ENCODE measurements around the gene RTTN. TPM values are rescaled to one million over a fixed set of nuclear protein-coding genes. Genes with fewer than 3 reads are reported as not detected.

Gene RTTN
- total and polyA plus RNA-seq, 2 of the 4 experiments (the other 2 are of a cell fraction), result 5.8 to 19.9 TPM

GRCh38 chr18:70082430-70082829 is 123.1 kb downstream of the RTTN start:
- intact Hi-C loops (cut with micrococcal nuclease) (loop anchor here (10.0 kb wide), 1 partner anchor 588 kb away; no protein-coding TSS in a partner anchor), in situ Hi-C loops (cut with MboI; ENCODE audit: low sequenced_read_pairs) (no loop called here), dilution Hi-C loops (cut with HindIII; ENCODE audit: low sequenced_read_pairs, unreplicated experiment) (no loop called here)
- H3K9me1 ChIP-seq (ENCODE audit: insufficient read depth, low read length), result no peaks in the 10 kb centered on the region
- no peak overlapping the region for H3K4me3 ChIP-seq (ENCODE audit: insufficient read depth, low read depth, low read length)
- ChIA-PET CTCF (no interaction called here), POLR2A (ENCODE audit: unreplicated experiment) (no interaction called here)
- ATAC-seq (ENCODE audit: low read depth), result no peak
- no peak overlapping the region for H3K27ac ChIP-seq (ENCODE audit: insufficient read depth, low read length)
- WGBS, 2 experiments (ENCODE audit: extremely low coverage in 2 of 2, insufficient read length in 1 of 2), result no CpG with 5 or more reads among the region's 2 CpGs
- H2AK9ac ChIP-seq (replicated peaks; ENCODE audit: low read depth, low read length, poor library complexity), result no peak overlapping the region
- no peak overlapping the region for H3K9ac ChIP-seq (ENCODE audit: low read depth, low read length)
- H3K14ac ChIP-seq (replicated peaks; ENCODE audit: low read depth, low read length), result no peak overlapping the region
- no TSS peak for BruUV-seq (replicated peaks)
- no peak for DNase-seq
- H4K5ac ChIP-seq (ENCODE audit: low read depth, low read length), result no peak overlapping the region
- no peaks in the 10 kb centered on the region for H4K20me1 ChIP-seq (ENCODE audit: insufficient read depth, low read length)
- H3K9me3 ChIP-seq (ENCODE audit: control insufficient read depth, insufficient read depth, low read length), result no peaks in the 10 kb centered on the region
- H4K91ac ChIP-seq (ENCODE audit: insufficient read depth, low read depth, low read length), result no peak overlapping the region
- H3K23ac ChIP-seq (ENCODE audit: low read depth, low read length), result no peak overlapping the region
- H3K79me1 ChIP-seq (ENCODE audit: low read depth in 1 of 2, low read length in 2 of 2), result no peaks in the 10 kb centered on the region; a peak in 1 of 4 replicates
- no peaks in the 10 kb centered on the region for H3K36me3 ChIP-seq (ENCODE audit: control insufficient read depth, insufficient read depth, low read length)
- H3K56ac ChIP-seq (ENCODE audit: extremely low read depth, insufficient read depth, low read length), result no peak overlapping the region
- no peak overlapping the region for H3K4ac ChIP-seq (ENCODE audit: low read depth, low read length)
- H2BK20ac ChIP-seq (ENCODE audit: low read depth, low read length), result no peak overlapping the region
- no peak overlapping the region for H4K8ac ChIP-seq (ENCODE audit: low read depth in 2 of 2, low read length in 2 of 2)
- H2BK5ac ChIP-seq (ENCODE audit: low read depth, low read length, poor library complexity, severe bottlenecking), result no peak overlapping the region
- no peaks in the 10 kb centered on the region for H3K27me3 ChIP-seq (ENCODE audit: control insufficient read depth, insufficient read depth, low read length)
- no peak overlapping the region for H2AK5ac ChIP-seq (ENCODE audit: low read depth, low read length)
- H2BK120ac ChIP-seq (ENCODE audit: low read depth, low read length), result no peak overlapping the region
- H2AFZ ChIP-seq (replicated peaks; ENCODE audit: low read length, poor library complexity), result no peak overlapping the region
- no peak overlapping the region for H2BK15ac ChIP-seq (ENCODE audit: low read depth, low read length)
- H3K4me2 ChIP-seq (ENCODE audit: low read depth, low read length), result no peak overlapping the region
- no peak overlapping the region for H3K18ac ChIP-seq (ENCODE audit: low read depth, low read length)
- H3K4me1 ChIP-seq (ENCODE audit: control insufficient read depth, insufficient read depth, low read length), result peaks cover 1% of the 10 kb centered on the region; the same call in 1 of the 2 replicates
- no peak for TF ChIP-seq FOS (IDR thresholded peaks at IDR 0.05; ENCODE audit: low read depth, low read length)
- no peak for TF ChIP-seq NFE2L2 (IDR thresholded peaks at IDR 0.05; ENCODE audit: low read depth, low read length)
- no peak for TF ChIP-seq CHD1 (IDR thresholded peaks at IDR 0.05; ENCODE audit: low read depth, low read length)
- TF ChIP-seq RAD21 (IDR thresholded peaks at IDR 0.05; ENCODE audit: low read length), result no peak
